ENCODE data around the gene WRNIP1. TPM values are rescaled to one million over a fixed set of nuclear protein-coding genes. Genes with fewer than 3 reads are reported as not detected.
A peak's percentile ranks its signal among the peaks of the same experiment; 100 is the strongest.

Gene WRNIP1
- total RNA-seq, 5 donors from 2014 or later (not counting 1 experiment from before 2014, with no cell fraction given) = 30.1 to 46.1 (median 41.1) TPM

DNA sequence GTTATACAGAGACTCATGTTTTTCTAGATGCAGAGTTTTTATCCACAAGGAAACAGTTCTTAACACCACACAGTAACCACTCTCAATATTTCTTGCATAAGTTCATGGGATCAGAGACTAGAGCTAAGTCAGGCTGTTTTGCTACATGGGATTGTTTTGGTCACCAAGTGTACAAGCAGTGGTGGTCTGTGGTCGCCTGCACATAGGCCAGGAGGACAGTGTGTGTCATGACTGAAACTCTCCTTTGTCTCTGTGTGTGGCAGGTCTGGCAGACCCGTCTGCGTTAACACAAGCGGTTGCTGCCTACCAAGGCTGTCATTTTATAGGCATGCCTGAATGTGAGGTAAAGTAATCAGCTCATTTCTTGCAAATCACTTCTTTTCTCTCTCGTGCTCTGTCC, 18.9 kb downstream of the WRNIP1 start:
- 83% methylated on average over 2 of the region's 5 CpGs for WGBS (ENCODE audit: insufficient coverage)
- Histone ChIP-seq H3K9me3 (no peaks in the 10 kb centered on the region), H3K27ac (ENCODE audit: low read length) (no peak overlapping the region), H3K4me3 (ENCODE audit: control insufficient read depth in 1 of 2, extremely low read depth in 1 of 2, low read length in 1 of 2) (no peak overlapping the region), H3K36me3 (ENCODE audit: control insufficient read depth in 2 of 2, extremely low read depth in 1 of 2, insufficient read depth in 1 of 2, low read length in 1 of 2) (peaks cover 7 to 56% of the 10 kb centered on the region in 2 donors), H3K27me3 (replicated peaks in 1 of 2; ENCODE audit: control insufficient read depth in 2 of 2, extremely low read depth in 1 of 2, insufficient read depth in 2 of 2, low read length in 1 of 2) (no peaks in the 10 kb centered on the region), H3K4me1 (ENCODE audit: control insufficient read depth in 1 of 2, extremely low read depth in 1 of 2, insufficient read depth in 2 of 2, low read length in 2 of 2) (peaks cover 0 to 3% of the 10 kb centered on the region in 2 experiments)
- ChIA-PET POLR2A (interaction anchor here (0.6 to 0.7 kb wide), 3 partner anchors 14 to 274 kb away, joined by 3 to 4 read pairs (median 3); no protein-coding TSS in a partner anchor), CTCF (interaction anchor here (0.5 to 1.1 kb wide), 7 partner anchors 12 to 207 kb away, joined by 3 to 6 read pairs (median 3); no protein-coding TSS in a partner anchor)
- DNase-seq = no peak
- Mint-ChIP-seq H3K4me3 (no peak overlapping the region), H3K36me3 (peaks cover 51% of the 10 kb centered on the region), H3K4me1 (peaks cover 10 to 19% (median 19%) of the 10 kb centered on the region in 3 donors), H3K27me3 (no peaks in the 10 kb centered on the region), H3K27ac (peak overlapping the region in 1 of 2 donors; percentile 52), H3K9me3 (no peaks in the 10 kb centered on the region)
- ATAC-seq (replicated peaks in 1 of 4) = no peak

DNA sequence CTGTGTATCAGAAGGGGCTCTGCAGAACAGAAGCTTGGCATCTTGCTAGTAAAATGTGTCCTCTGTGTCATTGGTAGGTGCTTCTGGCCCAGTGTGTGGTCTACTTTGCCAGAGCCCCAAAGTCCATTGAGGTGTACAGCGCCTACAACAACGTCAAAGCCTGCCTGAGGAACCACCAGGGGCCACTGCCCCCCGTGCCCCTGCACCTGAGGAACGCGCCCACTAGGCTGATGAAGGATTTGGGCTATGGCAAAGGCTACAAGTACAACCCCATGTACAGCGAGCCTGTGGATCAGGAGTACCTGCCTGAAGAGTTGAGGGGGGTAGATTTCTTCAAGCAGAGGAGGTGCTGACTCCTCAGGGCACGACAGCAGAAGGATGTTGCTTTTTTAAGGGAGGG, 19.7 kb downstream of the WRNIP1 start:
- no peaks in the 10 kb centered on the region for H3K9me3 Mint-ChIP-seq
- Histone ChIP-seq H3K9me3 (no peaks in the 10 kb centered on the region), H3K27ac (ENCODE audit: low read length) (no peak overlapping the region), H3K36me3 (ENCODE audit: control insufficient read depth in 2 of 2, extremely low read depth in 1 of 2, insufficient read depth in 1 of 2, low read length in 1 of 2) (peaks cover 7 to 53% of the 10 kb centered on the region in 2 donors), H3K27me3 (replicated peaks in 1 of 2; ENCODE audit: control insufficient read depth in 2 of 2, extremely low read depth in 1 of 2, insufficient read depth in 2 of 2, low read length in 1 of 2) (no peaks in the 10 kb centered on the region), H3K4me1 (ENCODE audit: control insufficient read depth in 1 of 2, extremely low read depth in 1 of 2, insufficient read depth in 2 of 2, low read length in 2 of 2) (peaks cover 0 to 3% of the 10 kb centered on the region in 2 experiments), H3K4me3 (ENCODE audit: control insufficient read depth in 1 of 2, extremely low read depth in 1 of 2, low read length in 1 of 2) (no peak overlapping the region)
- ATAC-seq (replicated peaks in 1 of 4) (no peak), DNase-seq (no peak)
- H3K36me3 Mint-ChIP-seq = peaks cover 43% of the 10 kb centered on the region
- WGBS (ENCODE audit: insufficient coverage) = 96% methylated on average over 5 of the region's 7 CpGs
- H3K4me1 Mint-ChIP-seq = peaks cover 10 to 14% (median 11%) of the 10 kb centered on the region in 3 donors
- POLR2A ChIA-PET = no interaction called here
- no peak overlapping the region for H3K27ac Mint-ChIP-seq
- H3K27me3 Mint-ChIP-seq = no peaks in the 10 kb centered on the region
- CTCF ChIA-PET = interaction anchor here (0.5 to 0.7 kb wide), 2 partner anchors 149 to 170 kb away, joined by 3 to 4 read pairs; no protein-coding TSS in a partner anchor
- no peak overlapping the region for H3K4me3 Mint-ChIP-seq

DNA sequence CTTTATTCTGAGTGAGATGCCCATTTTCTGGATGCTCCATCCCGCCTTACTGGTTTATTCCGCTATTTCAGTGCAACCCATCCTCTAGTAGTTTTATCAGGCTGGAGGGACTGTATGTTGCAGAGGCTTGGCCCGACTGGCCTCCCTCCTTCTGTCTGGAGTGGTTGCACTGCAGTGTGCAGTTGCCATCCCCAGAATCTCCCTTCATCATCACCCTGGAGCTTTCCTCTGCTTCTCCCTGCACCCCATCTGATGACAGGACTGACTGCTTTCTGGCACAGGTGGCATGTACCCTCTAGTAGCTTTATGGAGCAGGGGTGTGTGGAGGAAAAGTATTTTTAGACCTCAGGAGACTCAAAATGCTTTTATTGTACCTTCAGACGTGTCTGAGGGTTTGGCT, 21.1 kb downstream of the WRNIP1 start:
- Mint-ChIP-seq H3K27ac (no peak overlapping the region), H3K36me3 (peaks cover 30% of the 10 kb centered on the region)
- peaks cover 0 to 3% of the 10 kb centered on the region in 2 experiments for H3K4me1 ChIP-seq (ENCODE audit: control insufficient read depth in 1 of 2, extremely low read depth in 1 of 2, insufficient read depth in 2 of 2, low read length in 2 of 2)

DNA sequence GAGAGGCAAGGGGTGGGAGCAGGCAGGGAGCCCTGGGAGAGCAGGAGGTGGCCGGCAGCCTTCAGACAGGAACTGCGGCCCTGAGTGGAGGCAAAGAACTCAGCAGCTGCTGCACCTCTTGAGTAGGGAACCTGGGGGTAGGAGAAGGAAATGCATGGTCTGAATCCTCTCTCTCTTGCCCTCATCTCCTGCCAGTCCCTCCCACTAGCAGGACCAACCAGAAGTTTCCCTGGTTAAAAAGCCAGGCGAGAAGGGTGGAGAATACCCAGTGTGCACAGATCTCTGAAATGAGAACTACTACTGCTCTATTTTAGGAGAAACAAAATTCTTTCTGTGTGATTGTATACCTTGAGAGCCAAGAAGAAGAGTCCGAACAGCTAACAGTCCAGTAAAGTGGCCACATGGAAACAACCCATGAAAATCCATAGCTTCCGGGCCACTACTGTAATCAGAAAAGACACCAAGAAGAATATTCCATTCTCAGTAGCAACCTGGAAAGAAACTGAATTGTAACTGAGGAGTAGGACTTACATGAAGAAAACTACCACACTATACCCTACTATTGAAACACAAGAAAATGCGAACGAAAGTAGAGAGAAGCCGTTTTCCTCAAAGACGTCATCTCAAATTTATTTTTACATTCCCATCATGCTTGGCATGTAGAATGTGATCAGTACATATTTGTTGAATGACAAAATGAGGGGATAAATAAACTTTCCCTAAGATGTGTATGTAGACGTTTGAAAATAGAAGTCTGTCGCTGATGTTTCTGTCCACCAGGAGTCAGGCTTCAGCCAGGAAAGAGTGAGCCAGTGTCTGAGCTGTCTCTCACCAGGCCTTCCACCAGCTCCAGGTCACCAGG, 25.6 kb downstream of the WRNIP1 start:
- Mint-ChIP-seq H3K27me3 (no peaks in the 10 kb centered on the region), H3K36me3 (peaks cover 20% of the 10 kb centered on the region), H3K4me3 (peak overlapping the region in 1 of 3 donors; percentile 10), H3K4me1 (peaks cover 25 to 38% (median 26%) of the 10 kb centered on the region in 3 donors), H3K9me3 (no peaks in the 10 kb centered on the region), H3K27ac (peak overlapping the region; percentile 77 to 84)
- no peaks in the 10 kb centered on the region for H3K9me3 ChIP-seq
- CTCF ChIA-PET = interaction anchor here (0.6 to 1.9 kb wide), 28 partner anchors 9 to 285 kb away, joined by 3 to 19 read pairs (median 5); partner anchors contain the start of gene SERPINB1 (in 1 of the 2)
- H3K4me3 ChIP-seq (ENCODE audit: control insufficient read depth in 1 of 2, extremely low read depth in 1 of 2, low read length in 1 of 2) = no peak overlapping the region
- DNase-seq = peak in 32 of 35 experiments; percentile 17 to 71 (median 40)
- peaks cover 10 to 21% of the 10 kb centered on the region in 2 experiments for H3K4me1 ChIP-seq (ENCODE audit: control insufficient read depth in 1 of 2, extremely low read depth in 1 of 2, insufficient read depth in 2 of 2, low read length in 2 of 2)
- ATAC-seq (replicated peaks in 1 of 4) = peak; percentile 66 to 78 (median 72)
- peaks cover 0 to 10% of the 10 kb centered on the region in 2 donors for H3K36me3 ChIP-seq (ENCODE audit: control insufficient read depth in 2 of 2, extremely low read depth in 1 of 2, insufficient read depth in 1 of 2, low read length in 1 of 2)
- WGBS (ENCODE audit: insufficient coverage) = 100% methylated on average over 2 of the region's 11 CpGs
- H3K27ac ChIP-seq (ENCODE audit: low read length) = no peak overlapping the region
- POLR2A ChIA-PET = interaction anchor here in 1 of 2 donors (0.6 to 0.7 kb wide), 2 partner anchors 37 to 42 kb away, joined by 5 to 6 read pairs; no protein-coding TSS in a partner anchor
- no peaks in the 10 kb centered on the region for H3K27me3 ChIP-seq (replicated peaks in 1 of 2; ENCODE audit: control insufficient read depth in 2 of 2, extremely low read depth in 1 of 2, insufficient read depth in 2 of 2, low read length in 1 of 2)

More for the DNA sequence above, 21.1 kb downstream of the WRNIP1 start:
- no peaks in the 10 kb centered on the region for H3K27me3 Mint-ChIP-seq
- CTCF ChIA-PET = no interaction called here
- ATAC-seq (replicated peaks in 1 of 4) (no peak), DNase-seq (no peak)
- H3K36me3 ChIP-seq (ENCODE audit: control insufficient read depth in 2 of 2, extremely low read depth in 1 of 2, insufficient read depth in 1 of 2, low read length in 1 of 2) = peaks cover 7 to 40% of the 10 kb centered on the region in 2 donors
- H3K27ac ChIP-seq (ENCODE audit: low read length) = no peak overlapping the region
- H3K4me3 Mint-ChIP-seq = no peak overlapping the region
- POLR2A ChIA-PET = no interaction called here
- H3K9me3 Mint-ChIP-seq = no peaks in the 10 kb centered on the region
- no peak overlapping the region for H3K4me3 ChIP-seq (ENCODE audit: control insufficient read depth in 1 of 2, extremely low read depth in 1 of 2, low read length in 1 of 2)
- H3K27me3 ChIP-seq (replicated peaks in 1 of 2; ENCODE audit: control insufficient read depth in 2 of 2, extremely low read depth in 1 of 2, insufficient read depth in 2 of 2, low read length in 1 of 2) = no peaks in the 10 kb centered on the region
- WGBS (ENCODE audit: insufficient coverage) = no CpG with 5 or more reads among the region's 4 CpGs
- no peaks in the 10 kb centered on the region for H3K9me3 ChIP-seq
- H3K4me1 Mint-ChIP-seq = peaks cover 13 to 18% (median 14%) of the 10 kb centered on the region in 3 donors

DNA sequence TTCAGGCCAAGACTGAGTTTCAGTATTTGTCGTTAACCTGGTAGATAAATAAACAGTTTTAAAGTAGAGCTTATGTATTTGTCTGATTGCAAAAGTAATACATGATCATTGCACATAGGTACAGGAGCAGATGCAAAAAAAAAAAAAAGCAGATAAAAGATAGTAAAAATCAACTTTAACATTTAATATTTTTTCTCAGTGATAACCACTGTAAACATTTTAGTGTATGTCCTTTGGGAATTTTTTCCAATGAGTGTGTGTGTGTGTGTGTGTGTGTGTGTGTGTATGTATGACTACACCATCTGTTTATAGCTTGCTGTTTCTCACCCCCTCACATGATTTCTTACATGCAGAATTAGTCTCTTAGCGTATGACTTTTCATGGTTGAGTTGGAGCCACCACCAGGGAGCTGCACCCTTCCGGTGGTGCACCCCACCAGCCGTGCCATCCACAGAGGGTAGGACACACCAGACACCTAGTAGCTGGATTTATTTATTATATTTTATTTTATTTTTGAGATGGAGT, 26.3 kb downstream of the WRNIP1 start:
- no peaks in the 10 kb centered on the region for H3K27me3 Mint-ChIP-seq
- CTCF ChIA-PET = interaction anchor here (0.5 to 1.9 kb wide), 31 partner anchors 9 to 284 kb away, joined by 3 to 19 read pairs (median 5); partner anchors contain the start of gene SERPINB1 (in 1 of the 2)
- H3K4me1 ChIP-seq (ENCODE audit: control insufficient read depth in 1 of 2, extremely low read depth in 1 of 2, insufficient read depth in 2 of 2, low read length in 2 of 2) = peaks cover 10 to 21% of the 10 kb centered on the region in 2 experiments
- ATAC-seq (replicated peaks in 1 of 4) = no peak
- H3K27me3 ChIP-seq (replicated peaks in 1 of 2; ENCODE audit: control insufficient read depth in 2 of 2, extremely low read depth in 1 of 2, insufficient read depth in 2 of 2, low read length in 1 of 2) = no peaks in the 10 kb centered on the region
- no peaks in the 10 kb centered on the region for H3K9me3 Mint-ChIP-seq
- no peak overlapping the region for H3K27ac ChIP-seq (ENCODE audit: low read length)
- POLR2A ChIA-PET = interaction anchor here in 1 of 2 donors (0.6 to 0.7 kb wide), 2 partner anchors 36 to 41 kb away, joined by 5 to 6 read pairs; no protein-coding TSS in a partner anchor
- DNase-seq = peak in 1 of 35 experiments; percentile 14
- H3K9me3 ChIP-seq = no peaks in the 10 kb centered on the region
- WGBS (ENCODE audit: insufficient coverage) = no CpG with 5 or more reads among the region's 4 CpGs
- peaks cover 0 to 6% of the 10 kb centered on the region in 2 donors for H3K36me3 ChIP-seq (ENCODE audit: control insufficient read depth in 2 of 2, extremely low read depth in 1 of 2, insufficient read depth in 1 of 2, low read length in 1 of 2)
- peak overlapping the region in 1 of 3 donors; percentile 10 for H3K4me3 Mint-ChIP-seq
- H3K4me1 Mint-ChIP-seq = peaks cover 25 to 40% (median 26%) of the 10 kb centered on the region in 3 donors
- no peak overlapping the region for H3K4me3 ChIP-seq (ENCODE audit: control insufficient read depth in 1 of 2, extremely low read depth in 1 of 2, low read length in 1 of 2)
- H3K27ac Mint-ChIP-seq = peak overlapping the region; percentile 77 to 84
- peaks cover 15% of the 10 kb centered on the region for H3K36me3 Mint-ChIP-seq
